ENCODE measurements around the gene KRTAP10-6.
"Not testable (repeated sequence)": the region's sequence is repeated elsewhere in the genome, so short reads cannot be mapped to it uniquely, and the experiment has no call there.

Gene KRTAP10-6

GRCh38 chr21:44609193-44609592 is 16.9 kb upstream of the KRTAP10-6 start:
- ChIA-PET CTCF (no interaction called here), POLR2A (no interaction called here)
- TF ChIP-seq TARDBP (IDR thresholded peaks at IDR 0.05), result no peak
- TF ChIP-seq FOXA1 (IDR thresholded peaks at IDR 0.05), result no peak
- no peak for TF ChIP-seq ARNT (IDR thresholded peaks at IDR 0.05)
- TF ChIP-seq FOXM1 (IDR thresholded peaks at IDR 0.05; ENCODE audit: borderline replicate concordance), result no peak
- DNase-seq (ENCODE audit: extremely low spot score), result no peak

- ChIA-PET CTCF (no interaction called here), POLR2A (no interaction called here)
- no peak for TF ChIP-seq SUZ12 (IDR thresholded peaks at IDR 0.05)
- TF ChIP-seq TARDBP (IDR thresholded peaks at IDR 0.05), result no peak
- TF ChIP-seq, protein P1, sequence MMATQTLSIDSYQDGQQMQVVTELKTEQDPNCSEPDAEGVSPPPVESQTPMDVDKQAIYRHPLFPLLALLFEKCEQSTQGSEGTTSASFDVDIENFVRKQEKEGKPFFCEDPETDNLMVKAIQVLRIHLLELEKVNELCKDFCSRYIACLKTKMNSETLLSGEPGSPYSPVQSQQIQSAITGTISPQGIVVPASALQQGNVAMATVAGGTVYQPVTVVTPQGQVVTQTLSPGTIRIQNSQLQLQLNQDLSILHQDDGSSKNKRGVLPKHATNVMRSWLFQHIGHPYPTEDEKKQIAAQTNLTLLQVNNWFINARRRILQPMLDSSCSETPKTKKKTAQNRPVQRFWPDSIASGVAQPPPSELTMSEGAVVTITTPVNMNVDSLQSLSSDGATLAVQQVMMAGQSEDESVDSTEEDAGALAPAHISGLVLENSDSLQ (IDR thresholded peaks at IDR 0.05), result no peak
- no peak for TF ChIP-seq LEF1 (IDR thresholded peaks at IDR 0.05; ENCODE audit: borderline replicate concordance)
- no peak for TF ChIP-seq NFRKB (IDR thresholded peaks at IDR 0.05)
- TF ChIP-seq ZNF384 (IDR thresholded peaks at IDR 0.05), result no peak
- TF ChIP-seq ARNT (IDR thresholded peaks at IDR 0.05), result no peak
- TF ChIP-seq L3MBTL2 (conservative IDR thresholded peaks at IDR 0.05), result no peak
- TF ChIP-seq HDGF (IDR thresholded peaks at IDR 0.05; ENCODE audit: borderline replicate concordance), result no peak
- no peak for TF ChIP-seq SP1 (IDR thresholded peaks at IDR 0.05)
- no peak for TF ChIP-seq ELF4 (IDR thresholded peaks at IDR 0.05)
- TF ChIP-seq FOXA1 (IDR thresholded peaks at IDR 0.05), result no peak
- TF ChIP-seq FOXK2 (IDR thresholded peaks at IDR 0.05), result no peak
- TF ChIP-seq BHLHE40 (IDR thresholded peaks at IDR 0.05; ENCODE audit: borderline replicate concordance), result no peak
- DNase-seq (ENCODE audit: extremely low spot score), result no peak
Measured at GRCh38 chr21:44606495-44606894, 14.2 kb upstream of the KRTAP10-6 start.

- ChIA-PET CTCF (no interaction called here), POLR2A (no interaction called here)
- no peak for TF ChIP-seq HDGF (IDR thresholded peaks at IDR 0.05; ENCODE audit: borderline replicate concordance)
- TF ChIP-seq NFRKB (IDR thresholded peaks at IDR 0.05), result no peak
- TF ChIP-seq LEF1 (IDR thresholded peaks at IDR 0.05; ENCODE audit: borderline replicate concordance), result no peak
- TF ChIP-seq TARDBP (IDR thresholded peaks at IDR 0.05), result no peak
- no peak for TF ChIP-seq ZNF384 (IDR thresholded peaks at IDR 0.05)
- TF ChIP-seq ARNT (IDR thresholded peaks at IDR 0.05), result no peak
- TF ChIP-seq FOXM1 (IDR thresholded peaks at IDR 0.05; ENCODE audit: borderline replicate concordance), result no peak
- TF ChIP-seq FOXA1 (IDR thresholded peaks at IDR 0.05), result no peak
- DNase-seq (ENCODE audit: extremely low spot score), result no peak
Measured at GRCh38 chr21:44603911-44604310, 11.6 kb upstream of the KRTAP10-6 start.

GRCh38 chr21:44603109-44603875 is 11.0 kb upstream of the KRTAP10-6 start:
- TF ChIP-seq HDGF (IDR thresholded peaks at IDR 0.05; ENCODE audit: borderline replicate concordance), result no peak
- TF ChIP-seq SP1 (IDR thresholded peaks at IDR 0.05), result no peak
- no peak for TF ChIP-seq FOXA1 (IDR thresholded peaks at IDR 0.05)
- no peak for TF ChIP-seq ZNF384 (IDR thresholded peaks at IDR 0.05)
- no peak for TF ChIP-seq TARDBP (IDR thresholded peaks at IDR 0.05)
- no peak for TF ChIP-seq LEF1 (IDR thresholded peaks at IDR 0.05; ENCODE audit: borderline replicate concordance)
- TF ChIP-seq SUZ12 (IDR thresholded peaks at IDR 0.05), result no peak
- no peak for TF ChIP-seq L3MBTL2 (conservative IDR thresholded peaks at IDR 0.05)
- no peak for TF ChIP-seq ELF4 (IDR thresholded peaks at IDR 0.05)
- TF ChIP-seq FOXM1 (IDR thresholded peaks at IDR 0.05; ENCODE audit: borderline replicate concordance), result no peak
- no peak for TF ChIP-seq BHLHE40 (IDR thresholded peaks at IDR 0.05; ENCODE audit: borderline replicate concordance)
- no peak for TF ChIP-seq FOXK2 (IDR thresholded peaks at IDR 0.05)
- no peak for TF ChIP-seq NFRKB (IDR thresholded peaks at IDR 0.05)
- TF ChIP-seq CTBP1 (IDR thresholded peaks at IDR 0.05; ENCODE audit: borderline replicate concordance), result no peak
- TF ChIP-seq, protein P1 (IDR thresholded peaks at IDR 0.05), result no peak
- TF ChIP-seq ARNT (IDR thresholded peaks at IDR 0.05), result no peak
- no peak for DNase-seq (ENCODE audit: extremely low spot score)
- ChIA-PET POLR2A (no interaction called here), CTCF (interaction anchor here (0.6 kb wide), 1 partner anchor 34 kb away, joined by 4 read pairs; the partner anchor contains the start of gene KRTAP10-10)

GRCh38 chr21:44602463-44602850 is 10.2 kb upstream of the KRTAP10-6 start:
- CTCF ChIA-PET, result no interaction called here
- no peak for DNase-seq (ENCODE audit: extremely low spot score)
- TF ChIP-seq ELF4 (IDR thresholded peaks at IDR 0.05) (no peak), ZNF384 (IDR thresholded peaks at IDR 0.05) (no peak)
- POLR2A ChIA-PET, result no interaction called here

DNA sequence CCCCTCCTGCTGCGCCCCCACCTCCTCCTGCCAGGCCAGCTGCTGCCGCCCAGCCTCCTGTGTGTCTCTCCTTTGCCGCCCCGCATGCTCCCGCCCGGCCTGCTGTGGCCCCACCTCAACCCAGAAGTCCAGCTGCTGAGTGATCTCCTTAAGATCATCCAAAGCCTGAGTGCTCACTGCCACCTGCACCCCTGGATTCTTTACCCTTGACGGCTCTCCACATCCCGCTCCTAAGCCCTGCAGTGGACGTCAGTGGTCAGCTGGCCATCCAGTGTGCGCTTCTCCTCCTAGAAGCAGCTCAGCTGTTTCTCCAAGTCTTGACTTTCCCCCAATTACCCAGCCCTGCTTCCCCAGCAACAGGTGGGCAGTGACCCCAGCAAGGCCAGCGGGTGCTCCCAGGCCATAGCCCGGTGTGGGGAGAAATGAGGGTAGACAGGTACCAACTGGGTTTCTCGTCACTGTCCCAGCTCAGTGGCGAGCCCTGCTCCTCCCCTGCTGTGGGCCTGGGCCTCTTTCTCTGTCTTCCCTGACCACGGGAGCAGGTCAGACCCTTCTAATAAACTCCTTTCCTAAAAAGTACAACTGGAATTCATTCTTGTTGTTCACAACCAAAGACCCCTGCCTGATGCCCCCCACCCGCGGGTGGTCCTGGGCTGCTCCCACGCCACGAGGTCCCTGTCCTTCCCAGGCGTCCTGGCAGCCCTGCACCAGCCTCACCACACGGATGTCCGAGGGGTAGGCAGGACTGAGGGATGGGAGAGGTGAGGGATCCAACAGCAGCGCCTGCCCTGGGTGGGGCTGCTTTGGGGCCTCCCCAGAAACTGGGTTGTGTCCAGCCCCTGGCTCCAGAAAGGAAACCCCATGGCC is 9.5 kb upstream of the KRTAP10-6 start:
- no peak for DNase-seq (ENCODE audit: extremely low spot score)
- ChIA-PET CTCF (no interaction called here), POLR2A (no interaction called here)
- no peak for TF ChIP-seq NFRKB (IDR thresholded peaks at IDR 0.05)
- no peak for TF ChIP-seq CTBP1 (IDR thresholded peaks at IDR 0.05; ENCODE audit: borderline replicate concordance)
- TF ChIP-seq FOXM1 (IDR thresholded peaks at IDR 0.05; ENCODE audit: borderline replicate concordance), result no peak
- TF ChIP-seq HDGF (IDR thresholded peaks at IDR 0.05; ENCODE audit: borderline replicate concordance), result no peak
- no peak for TF ChIP-seq FOXK2 (IDR thresholded peaks at IDR 0.05)
- TF ChIP-seq L3MBTL2 (conservative IDR thresholded peaks at IDR 0.05), result no peak
- TF ChIP-seq ELF4 (IDR thresholded peaks at IDR 0.05), result no peak
- TF ChIP-seq SP1 (IDR thresholded peaks at IDR 0.05), result no peak
- TF ChIP-seq FOXA1 (IDR thresholded peaks at IDR 0.05), result no peak
- TF ChIP-seq, protein P1 (IDR thresholded peaks at IDR 0.05), result no peak
- no peak for TF ChIP-seq LEF1 (IDR thresholded peaks at IDR 0.05; ENCODE audit: borderline replicate concordance)
- no peak for TF ChIP-seq SUZ12 (IDR thresholded peaks at IDR 0.05)
- TF ChIP-seq ZNF384 (IDR thresholded peaks at IDR 0.05), result no peak
- TF ChIP-seq BHLHE40 (IDR thresholded peaks at IDR 0.05; ENCODE audit: borderline replicate concordance), result no peak

- DNase-seq (ENCODE audit: extremely low spot score); CTCF ChIA-PET; POLR2A ChIA-PET: not testable (repeated sequence)
Measured at GRCh38 chr21:44601091-44601490, 8.8 kb upstream of the KRTAP10-6 start.

GRCh38 chr21:44600118-44600978 is 8.0 kb upstream of the KRTAP10-6 start, which contains the start of gene KRTAP10-7:
Gene KRTAP10-7 (plus strand): TSS chr21:44600597. CDS start chr21:44600622, 25 bp downstream.
- POLR2A ChIA-PET; CTCF ChIA-PET; DNase-seq (ENCODE audit: extremely low spot score): not testable (repeated sequence)
